H9 (cell line): ENCODE results near the gene UTP20. TPM values are rescaled to one million over a fixed set of nuclear protein-coding genes. Genes with fewer than 3 reads are reported as not detected.

Experiments
- DNase-seq: peaks from one replicate; pipeline ENCODE4 v3.0.0-alpha.2; 2017
- H2AFZ ChIP-seq: one replicate; pipeline ENCODE4 v1.6.1; 2013; ENCODE audit warnings: mild to moderate bottlenecking, low read length, control low read depth, moderate library complexity
- H2AK5ac ChIP-seq: 2 replicates; pipeline ENCODE4 v1.6.1; 2013; ENCODE audit warnings: low read length, control low read depth, mixed read lengths; ENCODE audit not compliant: insufficient read length
- H2BK120ac ChIP-seq: one replicate; pipeline ENCODE4 v1.6.1; 2013; ENCODE audit warnings: low read depth, mild to moderate bottlenecking, low read length, control low read depth, inconsistent platforms; ENCODE audit not compliant: poor library complexity, severe bottlenecking
- H2BK12ac ChIP-seq: 2 replicates; pipeline ENCODE4 v1.6.1; 2013; ENCODE audit warnings: low read length, control low read depth, mixed read lengths, low read depth; ENCODE audit not compliant: insufficient read length
- H2BK15ac ChIP-seq: 2 replicates; pipeline ENCODE4 v1.6.1; 2013; ENCODE audit warnings: low read depth, low read length, control low read depth
- H2BK20ac ChIP-seq: one replicate; pipeline ENCODE4 v1.6.1; 2013; ENCODE audit warnings: low read depth, mild to moderate bottlenecking, low read length, control low read depth, inconsistent platforms; ENCODE audit not compliant: poor library complexity, severe bottlenecking
- H2BK5ac ChIP-seq: 2 replicates; pipeline ENCODE4 v1.6.1; 2013; ENCODE audit warnings: low read length, control low read depth, mixed read lengths; ENCODE audit not compliant: insufficient read length
- H3K14ac ChIP-seq: 2 replicates; pipeline ENCODE4 v1.6.1; 2013; ENCODE audit warnings: low read length, control low read depth; ENCODE audit not compliant: insufficient read depth
- H3K18ac ChIP-seq: 2 replicates; pipeline ENCODE4 v1.6.1; 2013; ENCODE audit warnings: low read depth, mild to moderate bottlenecking, mixed read lengths, low read length, control low read depth; ENCODE audit not compliant: insufficient read length
- H3K23ac ChIP-seq: 2 replicates; pipeline ENCODE4 v1.6.1; 2013; ENCODE audit warnings: low read length, control low read depth, mixed read lengths, low read depth; ENCODE audit not compliant: insufficient read length
- H3K23me2 ChIP-seq: 2 replicates; pipeline ENCODE4 v1.6.1; 2013; ENCODE audit warnings: low read depth, mild to moderate bottlenecking, mixed read lengths, low read length, control low read depth; ENCODE audit not compliant: insufficient read length, poor library complexity, severe bottlenecking
- H3K27ac ChIP-seq: 2 replicates; pipeline ENCODE4 v1.5.1; 2013; ENCODE audit warnings: low read length, control low read depth, mixed read lengths, low read depth; ENCODE audit not compliant: insufficient read length
- H3K27me3 ChIP-seq: 2 replicates; pipeline ENCODE4 v1.6.1; 2013; ENCODE audit warnings: low read length, control low read depth, inconsistent platforms; ENCODE audit not compliant: insufficient read depth
- H3K4ac ChIP-seq: 2 replicates; pipeline ENCODE4 v1.6.1; 2013; ENCODE audit warnings: low read depth, mild to moderate bottlenecking, control low read depth, inconsistent platforms, low read length, moderate library complexity
- H3K4me1 ChIP-seq: 2 replicates; pipeline ENCODE4 v1.6.1; 2013; ENCODE audit warnings: low read length, control low read depth, inconsistent platforms; ENCODE audit not compliant: insufficient read depth
- H3K4me2 ChIP-seq: 2 replicates; pipeline ENCODE4 v1.6.1; 2013; ENCODE audit warnings: low read length, control low read depth, mixed read lengths; ENCODE audit not compliant: insufficient read length, insufficient read depth
- H3K56ac ChIP-seq: 2 replicates; pipeline ENCODE4 v1.6.1; 2013; ENCODE audit warnings: low read depth, mild to moderate bottlenecking, mixed read lengths, low read length, control low read depth; ENCODE audit not compliant: insufficient read length
- H3K79me1 ChIP-seq: 2 replicates; pipeline ENCODE4 v1.6.1; 2013; ENCODE audit warnings: low read depth, mild to moderate bottlenecking, moderate library complexity, low read length, control low read depth, inconsistent platforms; ENCODE audit not compliant: insufficient read depth, poor library complexity, severe bottlenecking
- H3K79me2 ChIP-seq: 2 replicates; pipeline ENCODE4 v1.6.1; 2013; ENCODE audit warnings: low read length, control low read depth, inconsistent platforms; ENCODE audit not compliant: insufficient read depth
- H3K9ac ChIP-seq: 2 replicates; pipeline ENCODE4 v1.6.1; 2013; ENCODE audit warnings: low read length, control low read depth, mixed read lengths; ENCODE audit not compliant: insufficient read length; ENCODE audit errors: extremely low read depth
- H3K9me3 ChIP-seq: one replicate; pipeline ENCODE4 v1.6.1; 2013; ENCODE audit warnings: low read depth, low read length, inconsistent platforms; ENCODE audit not compliant: control insufficient read depth
- H3T11ph ChIP-seq: one replicate; pipeline ENCODE4 v1.6.1; 2013; ENCODE audit warnings: mild to moderate bottlenecking, low read length, control low read depth, inconsistent platforms
- H4K20me1 ChIP-seq: one replicate; pipeline ENCODE4 v1.6.1; 2013; ENCODE audit not compliant: control insufficient read depth, insufficient read length, insufficient read depth
- H4K5ac ChIP-seq: 2 replicates; pipeline ENCODE4 v1.6.1; 2013; ENCODE audit warnings: low read depth, mild to moderate bottlenecking, mixed read lengths, low read length, control low read depth; ENCODE audit not compliant: insufficient read length
- H4K8ac ChIP-seq: replicated peaks from 2 replicates; pipeline ENCODE4 v1.6.1; 2013; ENCODE audit warnings: low read length, control low read depth, mixed read lengths, low read depth; ENCODE audit not compliant: insufficient read length
- H4K91ac ChIP-seq: 2 replicates; pipeline ENCODE4 v1.6.1; 2013; ENCODE audit warnings: low read depth, mild to moderate bottlenecking, moderate library complexity, mixed read lengths, low read length, control low read depth; ENCODE audit not compliant: insufficient read length
- H3K27ac Mint-ChIP-seq, 3 experiments: 2 replicates in 2 of 3; 3 replicates in 1 of 3; pipeline ENCODE4 v1.8.0; 2020 to 2021; ENCODE audit warnings: mixed read lengths in 3 of 3, mild to moderate bottlenecking in 1 of 3, moderate library complexity in 1 of 3
- H3K27me3 Mint-ChIP-seq: 2 replicates; pipeline ENCODE4 v1.8.0; 2021; ENCODE audit warnings: low read depth, mild to moderate bottlenecking, moderate library complexity, mixed read lengths
- H3K36me3 Mint-ChIP-seq, 3 experiments: 2 replicates in 2 of 3; 3 replicates in 1 of 3; pipeline ENCODE4 v1.8.0; 2020 to 2021; ENCODE audit warnings: low read depth in 3 of 3, mixed read lengths in 3 of 3; ENCODE audit not compliant: insufficient read depth in 1 of 3
- H3K4me1 Mint-ChIP-seq, 2 experiments: 2 replicates each; pipeline ENCODE4 v1.8.0; 2020; ENCODE audit warnings: mixed read lengths in 2 of 2
- H3K4me3 Mint-ChIP-seq, 2 experiments: 2 replicates in 1 of 2; 3 replicates in 1 of 2; pipeline ENCODE4 v1.8.0; 2020 to 2021; ENCODE audit warnings: mild to moderate bottlenecking in 2 of 2, mixed read lengths in 2 of 2, moderate library complexity in 1 of 2
- H3K9me3 Mint-ChIP-seq, 2 experiments: 2 replicates in 1 of 2; 3 replicates in 1 of 2; pipeline ENCODE4 v1.8.0; 2020; ENCODE audit warnings: mild to moderate bottlenecking in 2 of 2, mixed read lengths in 2 of 2, moderate library complexity in 1 of 2
- CTCF ChIP-seq: fragments of 200-600 bp; sonication (generic); conservative IDR thresholded peaks from 3 replicates; pipeline ENCODE4 v1.8.0; 2021; ENCODE audit warnings: antibody characterized with exemption, mild to moderate bottlenecking
- WGBS: extraction: QIAGEN DNeasy Blood & Tissue Kit; methylation state at CpG from one replicate; pipeline ENCODE4 v1.1.7; 2013; ENCODE audit warnings: missing lambda C conversion rate, low lambda C conversion rate, mixed read lengths; ENCODE audit not compliant: insufficient read length; ENCODE audit errors: extremely low coverage; 5-methylcytosine and 5-hydroxymethylcytosine counted together
- total RNA-seq: library from RNA; stranded (reverse); gene quantifications from 2 replicates; pipeline ENCODE4 v1.2.1, GENCODE V29; 2021

The UTP20 gene
- total RNA-seq, 1 experiment from 2014 or later: 38.3 TPM

- DNase-seq: no peak
- no peak overlapping the region for H4K8ac ChIP-seq
- H2BK120ac ChIP-seq: no peak overlapping the region
- H2AFZ ChIP-seq: no peak overlapping the region
- H3K79me2 ChIP-seq: no peaks in the 10 kb centered on the region
- H2BK20ac ChIP-seq: no peak overlapping the region
- H4K91ac ChIP-seq: no peak overlapping the region
- no peak overlapping the region for H2BK15ac ChIP-seq
- H3K56ac ChIP-seq: no peak overlapping the region
- no peak overlapping the region for H3K27ac ChIP-seq
- no peaks in the 10 kb centered on the region for H3K23me2 ChIP-seq
- no peak overlapping the region for H3K9ac ChIP-seq
- H3K18ac ChIP-seq: no peak overlapping the region
- Mint-ChIP-seq H3K4me3 (no peak overlapping the region), H3K27me3 (no peaks in the 10 kb centered on the region), H3K36me3 (no peaks in the 10 kb centered on the region), H3K27ac (no peak overlapping the region; a peak in 1 of 7 replicates), H3K4me1 (no peaks in the 10 kb centered on the region), H3K9me3 (no peaks in the 10 kb centered on the region)
- H2BK12ac ChIP-seq: no peak overlapping the region
- no peak overlapping the region for H3K4ac ChIP-seq
- no peak overlapping the region for H3K4me2 ChIP-seq
- no peak overlapping the region for H2AK5ac ChIP-seq
- no peak overlapping the region for H3K23ac ChIP-seq
- H3K9me3 ChIP-seq: no peaks in the 10 kb centered on the region
- H3K14ac ChIP-seq: no peak overlapping the region
- no peak for TF ChIP-seq CTCF
- no peaks in the 10 kb centered on the region for H4K20me1 ChIP-seq
- no peaks in the 10 kb centered on the region for H3K4me1 ChIP-seq
- no peaks in the 10 kb centered on the region for H3K27me3 ChIP-seq
- H3K79me1 ChIP-seq: no peaks in the 10 kb centered on the region
- no peak overlapping the region for H2BK5ac ChIP-seq
- H4K5ac ChIP-seq: no peak overlapping the region
- H3T11ph ChIP-seq: no peak overlapping the region
- WGBS: no CpG with 5 or more reads among the region's 2 CpGs
These were observed 44.2 kb upstream of the UTP20 start for GRCh38 chr12:101235686-101236085.
